Body of pancreas (tissue), 4 donors: ENCODE data around the gene CEP128.

Experiments
- POLR2A ChIP-seq, 3 donors: fragments of 450-650 bp; IDR thresholded peaks; one replicate each; pipeline ENCODE4 v1.6.1; 2016; ENCODE audit warnings: antibody characterized with exemption in 3 of 3, mild to moderate bottlenecking in 2 of 3
- TF ChIP-seq, protein P1 (sequence below), 7 experiments: fragments of 450-650 bp in 4 of 7; fragments of 200-600 bp in 3 of 7; sonication (generic) in 3 of 7; IDR thresholded peaks; one replicate each; pipeline ENCODE4 v1.5.1; 2016 to 2019; ENCODE audit warnings: antibody characterized with exemption in 7 of 7

DNA sequence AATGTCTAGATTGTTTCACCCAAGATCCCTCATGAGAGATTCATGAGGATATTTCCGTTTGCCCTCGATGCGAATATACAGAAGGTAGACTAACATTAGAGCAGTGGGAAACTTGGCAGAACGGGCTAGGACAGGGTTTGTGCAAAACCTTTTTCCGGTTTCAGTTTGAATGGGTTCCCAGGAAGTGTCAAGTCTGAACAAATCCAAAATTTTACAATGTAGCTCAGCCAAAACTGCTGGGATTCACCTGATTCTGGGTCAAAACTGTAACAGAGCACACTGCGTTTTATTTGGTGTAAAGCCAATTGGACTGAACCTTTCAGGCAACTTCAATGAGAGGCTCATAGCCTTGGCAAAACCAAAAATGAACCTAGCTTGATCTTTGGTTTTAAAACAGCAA is 392.4 kb downstream of the CEP128 start:
- TF ChIP-seq POLR2A (IDR thresholded peaks at IDR 0.05) = no peak
- TF ChIP-seq, protein P1, sequence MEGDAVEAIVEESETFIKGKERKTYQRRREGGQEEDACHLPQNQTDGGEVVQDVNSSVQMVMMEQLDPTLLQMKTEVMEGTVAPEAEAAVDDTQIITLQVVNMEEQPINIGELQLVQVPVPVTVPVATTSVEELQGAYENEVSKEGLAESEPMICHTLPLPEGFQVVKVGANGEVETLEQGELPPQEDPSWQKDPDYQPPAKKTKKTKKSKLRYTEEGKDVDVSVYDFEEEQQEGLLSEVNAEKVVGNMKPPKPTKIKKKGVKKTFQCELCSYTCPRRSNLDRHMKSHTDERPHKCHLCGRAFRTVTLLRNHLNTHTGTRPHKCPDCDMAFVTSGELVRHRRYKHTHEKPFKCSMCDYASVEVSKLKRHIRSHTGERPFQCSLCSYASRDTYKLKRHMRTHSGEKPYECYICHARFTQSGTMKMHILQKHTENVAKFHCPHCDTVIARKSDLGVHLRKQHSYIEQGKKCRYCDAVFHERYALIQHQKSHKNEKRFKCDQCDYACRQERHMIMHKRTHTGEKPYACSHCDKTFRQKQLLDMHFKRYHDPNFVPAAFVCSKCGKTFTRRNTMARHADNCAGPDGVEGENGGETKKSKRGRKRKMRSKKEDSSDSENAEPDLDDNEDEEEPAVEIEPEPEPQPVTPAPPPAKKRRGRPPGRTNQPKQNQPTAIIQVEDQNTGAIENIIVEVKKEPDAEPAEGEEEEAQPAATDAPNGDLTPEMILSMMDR (IDR thresholded peaks at IDR 0.05) = no peak
